T47D (cell line): ENCODE data around the gene GRM7.
"Not testable (repeated sequence)": the region's sequence is repeated elsewhere in the genome, so short reads cannot be mapped to it uniquely, and the experiment has no call there.

Experiments
- DNase-seq, 2 experiments: peaks; one replicate each; pipeline versions ENCODE4 v3.0.0 to v3.0.0-alpha.2; 2011 to 2012; ENCODE audit warnings: low read depth in 1 of 2, low spot score in 1 of 2
- JUND ChIP-seq: IDR thresholded peaks from 2 replicates; pipeline ENCODE4 v1.6.1; 2012; ENCODE audit warnings: low read depth
- in situ Hi-C: cut with HindIII; loops from 2 replicates; pipeline ENCODE4 v1.10.0; 2016; ENCODE audit warnings: low sequenced_read_pairs, low pct_unique_long_range_greater_than_20kb

GRM7 gene

DNA sequence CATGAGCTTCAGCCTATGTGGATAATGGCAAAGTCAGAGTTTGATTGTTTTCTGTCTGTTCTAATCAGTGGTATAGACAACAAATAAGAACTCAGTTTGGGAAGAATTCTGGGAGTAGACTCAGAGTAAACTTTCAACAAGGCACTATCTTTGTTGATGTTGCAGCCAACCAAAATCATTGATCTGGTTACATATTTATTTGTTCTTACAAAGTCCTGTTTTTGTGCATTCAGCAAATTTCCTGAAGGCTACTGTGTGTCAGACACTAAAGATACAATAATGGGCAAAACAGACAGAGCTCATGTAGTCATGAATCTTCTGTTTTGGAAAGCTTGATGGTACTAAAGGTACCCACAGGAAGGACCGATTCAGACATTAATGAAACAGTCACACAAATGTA, 55.0 kb downstream of the GRM7 start:
- no peak for DNase-seq
- no peak for TF ChIP-seq JUND
- in situ Hi-C loops, result no loop called here

GRCh38 chr3:6921066-6921465, 60.2 kb downstream of the GRM7 start:
- in situ Hi-C loops, result no loop called here
- DNase-seq, result no peak
- no peak for TF ChIP-seq JUND

DNA sequence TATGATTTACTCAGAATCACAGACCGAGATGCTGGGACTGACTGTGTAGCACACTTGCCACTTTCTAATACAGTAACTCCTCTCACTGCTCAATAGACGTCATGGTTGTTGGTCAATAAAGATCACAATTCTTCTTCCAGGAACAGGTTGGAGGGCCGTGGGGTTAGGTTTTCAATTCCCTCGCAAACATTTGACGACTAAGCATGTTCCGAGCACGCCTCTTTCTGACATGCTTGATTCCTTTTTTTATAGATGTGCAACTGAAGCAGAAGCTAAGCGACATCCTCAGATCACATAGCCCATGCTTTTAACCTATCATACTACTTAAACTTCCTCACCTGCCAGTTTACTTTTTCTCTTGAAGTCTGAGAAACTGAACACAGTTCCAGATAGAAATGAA, 61.0 kb downstream of the GRM7 start:
- no peak for TF ChIP-seq JUND
- in situ Hi-C loops, result no loop called here
- DNase-seq, result no peak

- no peak for TF ChIP-seq JUND
- in situ Hi-C loops, result no loop called here
- DNase-seq, result no peak
Measured at GRCh38 chr3:6928064-6928463, 67.1 kb downstream of the GRM7 start.

- TF ChIP-seq JUND, result no peak
Measured at GRCh38 chr3:6929918-6930317, 69.0 kb downstream of the GRM7 start.

DNA sequence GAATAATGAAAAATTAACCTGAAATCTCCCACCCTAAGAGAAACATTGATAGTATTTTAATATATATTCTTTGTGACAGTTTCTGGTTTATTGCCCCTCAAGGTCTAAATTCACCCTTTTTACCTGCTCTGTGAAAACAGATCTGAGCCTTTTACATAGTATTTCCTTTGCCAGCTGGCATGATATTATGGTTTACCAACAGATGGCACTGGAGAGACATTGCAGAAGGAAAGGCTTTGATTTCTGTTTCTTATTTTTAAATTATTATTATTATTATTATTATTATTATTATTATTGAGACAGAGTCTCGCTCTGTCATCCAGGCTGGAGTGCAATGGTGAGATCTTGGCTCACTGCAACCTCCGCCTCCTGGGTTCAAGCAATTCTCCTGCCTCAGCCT, 74.5 kb downstream of the GRM7 start:
- DNase-seq, result peak in 1 of 2 experiments; percentile 10
- in situ Hi-C loops, result not testable (repeated sequence)

More at GRCh38 chr3:6929918-6930317, 69.0 kb downstream of the GRM7 start:
- no peak for DNase-seq
- in situ Hi-C loops, result no loop called here

- TF ChIP-seq JUND, result no peak
- DNase-seq, result peak in 1 of 2 experiments; percentile 44
- in situ Hi-C loops, result no loop called here
Measured at GRCh38 chr3:6935970-6936369, 75.1 kb downstream of the GRM7 start.

- in situ Hi-C loops, result no loop called here
- no peak for DNase-seq
- no peak for TF ChIP-seq JUND
Measured at GRCh38 chr3:6962801-6963200, 101.9 kb downstream of the GRM7 start.

- TF ChIP-seq JUND, result no peak
- in situ Hi-C loops, result no loop called here
- DNase-seq, result no peak
Measured at GRCh38 chr3:6965881-6966280, 105.0 kb downstream of the GRM7 start.

GRCh38 chr3:6971933-6972332, 111.0 kb downstream of the GRM7 start:
- TF ChIP-seq JUND, result no peak
- no peak for DNase-seq
- in situ Hi-C loops, result no loop called here

DNA sequence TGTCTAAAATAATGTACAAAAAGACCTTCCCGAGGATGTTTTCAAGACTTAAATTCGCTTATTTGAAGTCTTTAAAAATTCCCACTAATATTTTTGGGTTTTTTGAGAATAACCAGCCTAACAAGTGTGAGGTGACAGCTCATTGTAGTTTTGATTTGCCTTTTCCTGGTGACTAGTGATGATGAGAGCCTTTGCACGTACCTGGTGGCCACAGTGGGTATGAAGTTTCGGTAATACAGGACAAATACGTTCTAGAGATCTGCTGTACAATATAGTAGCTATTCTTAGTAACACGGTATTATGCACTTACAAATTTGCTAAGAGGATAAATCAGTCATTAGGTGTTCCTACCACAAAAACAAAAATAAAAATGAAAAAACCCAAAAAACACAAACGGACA, 124.9 kb downstream of the GRM7 start:
- in situ Hi-C loops, result no loop called here
- DNase-seq, result no peak
- no peak for TF ChIP-seq JUND

GRCh38 chr3:6989608-6990291, 128.8 kb downstream of the GRM7 start:
- no peak for TF ChIP-seq JUND
- in situ Hi-C loops, result no loop called here
- DNase-seq, result no peak

DNA sequence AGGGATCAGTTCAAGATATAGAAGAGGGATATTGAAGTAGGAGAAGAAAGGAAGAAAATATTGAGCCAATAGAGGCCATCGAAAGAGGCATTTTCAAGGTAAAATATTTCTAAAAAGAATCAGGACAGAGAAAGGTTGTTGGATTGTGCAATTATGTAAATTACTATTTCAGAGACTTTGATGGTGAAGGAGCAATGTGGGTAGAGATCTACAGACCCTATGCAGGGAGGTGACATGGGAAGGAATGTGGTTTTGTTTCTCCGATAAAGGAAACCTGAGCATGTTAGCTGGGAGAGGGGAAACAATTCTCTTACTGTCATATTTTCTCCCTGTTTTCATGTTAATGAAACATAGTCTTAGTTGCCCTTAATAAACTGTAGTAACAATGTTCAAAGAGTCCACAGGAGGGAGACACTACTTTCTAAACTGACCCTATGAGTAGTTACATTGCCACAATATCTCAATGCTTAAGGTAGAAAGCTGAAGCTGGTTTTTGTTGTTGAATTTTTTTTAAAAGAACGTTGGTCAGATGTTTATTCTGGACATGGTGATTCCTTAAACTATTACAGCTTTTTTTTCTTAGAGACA, 133.3 kb downstream of the GRM7 start:
- no peak for TF ChIP-seq JUND
- DNase-seq, result peak; percentile 3 to 12
- in situ Hi-C loops, result no loop called here

GRCh38 chr3:7000501-7000900, 139.6 kb downstream of the GRM7 start:
- in situ Hi-C loops, result no loop called here
- no peak for DNase-seq

More at GRCh38 chr3:7000501-7000900, 139.6 kb downstream of the GRM7 start:
- TF ChIP-seq JUND, result no peak
